Upper lobe of left lung (tissue), 6 donors: ENCODE data around the gene RACK1. TPM values are rescaled to one million over a fixed set of nuclear protein-coding genes. Genes with fewer than 3 reads are reported as not detected.

Source experiments
- ATAC-seq, 2 donors: fragments of 200-7000 bp; cut with Tn5 transposase; one replicate each; pipeline ENCODE4 v1.9.1; 2022; ENCODE audit warnings: mild to moderate bottlenecking in 2 of 2, moderate library complexity in 2 of 2; ENCODE audit not compliant: low FRiP score in 2 of 2
- DNase-seq, 2 donors: peaks; one replicate each; pipeline ENCODE4 v3.0.0-alpha.2; 2019 to 2020
- H3K27ac ChIP-seq, 4 donors: fragments of 200-600 bp; sonication (generic); one replicate each; pipeline ENCODE4 v1.5.1; 2016 to 2019
- H3K27me3 ChIP-seq, 4 donors: fragments of 200-600 bp; sonication (generic); one replicate each; pipeline ENCODE4 v1.5.1; 2017 to 2019
- H3K36me3 ChIP-seq, 4 donors: fragments of 200-600 bp; sonication (generic); one replicate each; pipeline ENCODE4 v1.5.1; 2016 to 2019
- H3K4me1 ChIP-seq, 4 donors: fragments of 200-600 bp; sonication (generic); one replicate each; pipeline ENCODE4 v1.5.1; 2018 to 2019
- H3K4me3 ChIP-seq, 4 donors: fragments of 200-600 bp; sonication (generic); one replicate each; pipeline ENCODE4 v1.5.1; 2017 to 2019; ENCODE audit warnings: mild to moderate bottlenecking in 2 of 4, moderate library complexity in 1 of 4
- H3K9me3 ChIP-seq, 4 donors: fragments of 200-600 bp; sonication (generic); one replicate each; pipeline ENCODE4 v1.5.1; 2018 to 2019
- EP300 ChIP-seq, 4 donors: sonication (generic); formaldehyde crosslinking; IDR thresholded peaks; one replicate each; pipeline ENCODE4 v1.5.1; 2017; ENCODE audit warnings: antibody characterized with exemption in 4 of 4, control low read depth in 2 of 4
- POLR2A ChIP-seq, 4 donors: fragments of 450-650 bp; IDR thresholded peaks; one replicate each; pipeline ENCODE4 v1.5.1; 2016 to 2017; ENCODE audit warnings: antibody characterized with exemption in 4 of 4, mild to moderate bottlenecking in 2 of 4
- POLR2AphosphoS5 ChIP-seq, 2 donors: sonication (generic); formaldehyde crosslinking; IDR thresholded peaks; one replicate each; pipeline ENCODE4 v1.5.1; 2017; ENCODE audit warnings: antibody characterized with exemption in 2 of 2
- WGBS, 2 donors: methylation state at CpG; one replicate each; pipeline ENCODE4 v1.1.5; 2017 to 2018; 5-methylcytosine and 5-hydroxymethylcytosine counted together
- total RNA-seq, 6 donors: library from RNA; depleted of rRNA in 4 of 6; stranded (reverse); fragments of >200 nt in 4 of 6; gene quantifications; one replicate each; pipeline versions ENCODE4 v1.1.0 to v1.2.1, GENCODE V29; 2016 to 2021
- TF ChIP-seq, protein P1 (sequence below), 6 experiments: fragments of 450-650 bp in 4 of 6; fragments of 200-600 bp in 2 of 6; sonication (generic) in 2 of 6; IDR thresholded peaks; one replicate each; pipeline ENCODE4 v1.5.1; 2016 to 2019; ENCODE audit warnings: antibody characterized with exemption in 6 of 6
- donor health status: DM: no; HTN: no; CAD: no; lungs with moderate emphysema.
- donor health status: DM: no; HTN: yes; CAD: no; lungs with severe emphysema.

The RACK1 gene
- total RNA-seq, 6 donors from 2014 or later = 801 to 1,863 (median 1,196) TPM

DNA sequence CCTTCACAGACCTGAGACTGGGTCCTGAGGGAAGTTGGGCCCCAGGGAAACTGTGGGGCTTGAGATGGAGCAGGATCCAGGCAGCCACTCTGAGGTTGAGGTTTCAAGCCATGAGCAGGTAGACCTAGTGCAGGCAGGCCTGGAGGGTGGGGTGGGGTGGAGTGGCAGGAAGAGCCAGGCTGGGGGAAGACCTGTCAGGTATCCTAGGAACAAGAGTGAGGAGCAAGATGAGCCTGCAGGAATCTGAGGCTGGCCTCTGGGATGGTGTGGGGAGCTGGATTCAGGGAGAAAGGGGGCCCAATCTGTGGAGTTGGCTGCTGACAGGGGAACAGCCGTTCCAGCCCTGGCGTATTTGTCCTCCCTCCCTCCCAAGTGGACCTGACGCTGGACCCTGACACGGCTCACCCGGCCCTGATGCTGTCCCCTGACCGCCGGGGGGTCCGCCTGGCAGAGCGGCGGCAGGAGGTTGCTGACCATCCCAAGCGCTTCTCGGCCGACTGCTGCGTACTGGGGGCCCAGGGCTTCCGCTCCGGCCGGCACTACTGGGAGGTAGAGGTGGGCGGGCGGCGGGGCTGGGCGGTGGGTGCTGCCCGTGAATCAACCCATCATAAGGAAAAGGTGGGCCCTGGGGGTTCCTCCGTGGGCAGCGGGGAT lies 9.8 kb downstream of the RACK1 start:
- WGBS, 2 donors = 93 to 97% methylated on average over 3 to 11 of the region's 24 CpGs
- Histone ChIP-seq H3K4me1 (no peaks in the 10 kb centered on the region), H3K9me3 (no peaks in the 10 kb centered on the region), H3K27ac (no peak overlapping the region), H3K4me3 (no peak overlapping the region), H3K27me3 (no peaks in the 10 kb centered on the region), H3K36me3 (peaks cover 31 to 84% (median 71%) of the 10 kb centered on the region in 4 donors)
- no peak for ATAC-seq
- no peak for TF ChIP-seq EP300 (IDR thresholded peaks at IDR 0.05)
- TF ChIP-seq, protein P1, sequence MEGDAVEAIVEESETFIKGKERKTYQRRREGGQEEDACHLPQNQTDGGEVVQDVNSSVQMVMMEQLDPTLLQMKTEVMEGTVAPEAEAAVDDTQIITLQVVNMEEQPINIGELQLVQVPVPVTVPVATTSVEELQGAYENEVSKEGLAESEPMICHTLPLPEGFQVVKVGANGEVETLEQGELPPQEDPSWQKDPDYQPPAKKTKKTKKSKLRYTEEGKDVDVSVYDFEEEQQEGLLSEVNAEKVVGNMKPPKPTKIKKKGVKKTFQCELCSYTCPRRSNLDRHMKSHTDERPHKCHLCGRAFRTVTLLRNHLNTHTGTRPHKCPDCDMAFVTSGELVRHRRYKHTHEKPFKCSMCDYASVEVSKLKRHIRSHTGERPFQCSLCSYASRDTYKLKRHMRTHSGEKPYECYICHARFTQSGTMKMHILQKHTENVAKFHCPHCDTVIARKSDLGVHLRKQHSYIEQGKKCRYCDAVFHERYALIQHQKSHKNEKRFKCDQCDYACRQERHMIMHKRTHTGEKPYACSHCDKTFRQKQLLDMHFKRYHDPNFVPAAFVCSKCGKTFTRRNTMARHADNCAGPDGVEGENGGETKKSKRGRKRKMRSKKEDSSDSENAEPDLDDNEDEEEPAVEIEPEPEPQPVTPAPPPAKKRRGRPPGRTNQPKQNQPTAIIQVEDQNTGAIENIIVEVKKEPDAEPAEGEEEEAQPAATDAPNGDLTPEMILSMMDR (IDR thresholded peaks at IDR 0.05) = no peak
- TF ChIP-seq POLR2AphosphoS5 (IDR thresholded peaks at IDR 0.05) = no peak
- no peak for TF ChIP-seq POLR2A (IDR thresholded peaks at IDR 0.05)
- DNase-seq = peak in 1 of 2 donors; percentile 73

DNA sequence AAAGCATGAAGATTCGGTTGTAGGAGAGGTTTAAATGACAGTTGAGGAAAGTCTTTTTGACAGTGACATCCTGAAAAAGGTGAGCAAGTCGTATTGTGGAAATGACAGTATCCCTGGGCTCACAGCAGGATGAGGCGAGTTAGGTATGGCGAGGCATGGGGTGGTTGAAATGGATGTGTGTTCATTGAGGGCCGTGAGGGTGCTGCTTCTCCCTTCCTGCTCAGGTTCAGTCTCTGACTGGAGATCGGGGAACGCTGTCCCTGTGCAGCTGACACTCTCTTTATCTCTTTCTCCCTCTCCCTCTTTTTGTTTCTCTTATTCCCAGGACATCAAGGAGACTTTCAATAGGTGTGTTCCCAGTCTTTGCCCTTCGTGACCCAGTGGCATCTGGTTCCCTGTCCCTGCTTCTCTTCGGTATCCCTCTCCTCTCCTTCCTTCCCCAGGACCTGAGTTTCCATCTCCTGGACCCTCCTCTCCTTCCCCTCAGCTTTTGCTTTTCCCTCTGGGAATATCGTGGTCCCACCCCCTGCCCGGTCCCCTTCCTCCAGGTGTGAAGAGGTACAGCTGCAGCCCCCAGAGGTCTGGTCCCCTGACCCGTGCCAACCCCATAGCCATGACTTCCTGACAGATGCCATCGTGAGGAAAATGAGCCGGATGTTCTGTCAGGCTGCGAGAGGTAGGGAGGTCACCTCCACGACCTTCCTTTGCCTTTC lies 10.5 kb downstream of the RACK1 start:
- no peak for DNase-seq
- Histone ChIP-seq H3K4me1 (no peaks in the 10 kb centered on the region), H3K4me3 (no peak overlapping the region), H3K9me3 (no peaks in the 10 kb centered on the region), H3K27me3 (no peaks in the 10 kb centered on the region), H3K27ac (no peak overlapping the region), H3K36me3 (peaks cover 25 to 78% (median 64%) of the 10 kb centered on the region in 4 donors)
- no peak for ATAC-seq
- no peak for TF ChIP-seq POLR2A (IDR thresholded peaks at IDR 0.05)
- no peak for TF ChIP-seq POLR2AphosphoS5 (IDR thresholded peaks at IDR 0.05)
- TF ChIP-seq EP300 (IDR thresholded peaks at IDR 0.05) = no peak
- TF ChIP-seq, protein P1 (IDR thresholded peaks at IDR 0.05) = no peak
- WGBS, 2 donors = 84 to 85% methylated on average over 16 of the region's 16 CpGs

DNA sequence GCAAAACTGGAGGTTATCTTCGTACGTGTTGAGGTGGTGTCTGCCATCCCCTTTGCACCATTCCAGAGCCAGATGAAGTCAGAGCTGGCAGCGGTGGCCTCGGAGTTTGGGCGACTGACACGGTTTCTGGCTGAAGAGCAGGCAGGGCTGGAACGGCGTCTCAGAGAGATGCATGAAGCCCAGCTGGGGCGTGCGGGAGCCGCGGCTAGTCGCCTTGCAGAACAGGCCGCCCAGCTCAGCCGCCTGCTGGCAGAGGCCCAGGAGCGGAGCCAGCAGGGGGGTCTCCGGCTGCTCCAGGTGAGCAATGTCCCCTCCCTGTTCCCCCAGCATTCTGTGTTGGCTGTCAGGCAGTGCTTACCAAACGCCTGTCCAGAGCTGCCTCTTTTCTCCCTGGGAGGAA lies 11.1 kb downstream of the RACK1 start:
- ATAC-seq (no peak), DNase-seq (peak in 1 of 2 donors; percentile 78)
- no peaks in the 10 kb centered on the region for H3K4me1 ChIP-seq
- no peak for TF ChIP-seq POLR2AphosphoS5 (IDR thresholded peaks at IDR 0.05)
- TF ChIP-seq POLR2A (IDR thresholded peaks at IDR 0.05) = no peak
- no peak for TF ChIP-seq EP300 (IDR thresholded peaks at IDR 0.05)
- TF ChIP-seq, protein P1 (IDR thresholded peaks at IDR 0.05) = no peak
- H3K27me3 ChIP-seq = no peaks in the 10 kb centered on the region
- no peaks in the 10 kb centered on the region for H3K9me3 ChIP-seq
- whole genome bisulfite sequencing, 2 donors = 75 to 90% methylated on average over 1 to 16 of the region's 18 CpGs
- H3K27ac ChIP-seq = no peak overlapping the region
- no peak overlapping the region for H3K4me3 ChIP-seq
- peaks cover 18 to 71% (median 57%) of the 10 kb centered on the region in 4 donors for H3K36me3 ChIP-seq

DNA sequence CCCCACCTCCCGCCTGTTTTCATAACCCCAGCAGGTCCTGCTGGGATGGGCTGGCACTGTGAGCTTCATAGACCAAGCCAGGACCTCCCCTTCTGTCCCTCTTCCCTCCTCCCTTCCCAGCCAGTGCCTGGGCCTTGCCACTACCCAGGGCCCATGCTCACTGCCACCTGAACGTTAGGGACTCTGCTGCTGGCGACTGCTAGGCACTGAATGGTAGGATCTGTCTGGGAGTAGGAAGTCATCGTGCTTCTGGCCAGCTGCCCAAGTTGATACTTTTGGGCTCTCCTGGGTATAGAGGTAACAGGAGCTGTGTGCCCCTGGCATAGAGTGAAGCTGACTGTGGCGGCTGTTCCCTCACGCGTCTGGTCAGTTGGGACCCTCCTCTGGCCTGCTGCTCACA lies 12.3 kb downstream of the RACK1 start:
- Histone ChIP-seq H3K27me3 (no peaks in the 10 kb centered on the region), H3K9me3 (no peaks in the 10 kb centered on the region), H3K27ac (no peak overlapping the region), H3K4me3 (no peak overlapping the region), H3K36me3 (peaks cover 8 to 68% (median 46%) of the 10 kb centered on the region in 4 donors), H3K4me1 (no peaks in the 10 kb centered on the region)
- DNase-seq = no peak
- ATAC-seq = peak in 1 of 2 donors; percentile 13
- no peak for TF ChIP-seq POLR2AphosphoS5 (IDR thresholded peaks at IDR 0.05)
- TF ChIP-seq EP300 (IDR thresholded peaks at IDR 0.05) = no peak
- TF ChIP-seq, protein P1 (IDR thresholded peaks at IDR 0.05) = no peak
- TF ChIP-seq POLR2A (IDR thresholded peaks at IDR 0.05) = no peak
- 86 to 90% methylated on average over 3 to 7 of the region's 7 CpGs for WGBS, 2 donors
